ENCODE measurements around the gene SLC17A8.

The SLC17A8 gene

GRCh38 chr12:100426145-100426544 lies 69.3 kb downstream of the SLC17A8 start (continued):
- TF ChIP-seq ZNF18 (tag by site-specific recombination; IDR thresholded peaks at IDR 0.05) (no peak), ZNF521 (tag by site-specific recombination; IDR thresholded peaks at IDR 0.05) (no peak), ZNF133 (tag by site-specific recombination; IDR thresholded peaks at IDR 0.05) (no peak), ZNF561 (tag by site-specific recombination; IDR thresholded peaks at IDR 0.05; ENCODE audit: borderline replicate concordance) (no peak), ZNF791 (tag by site-specific recombination; IDR thresholded peaks at IDR 0.05) (no peak), AEBP2 (tag by site-specific recombination; IDR thresholded peaks at IDR 0.05; ENCODE audit: borderline replicate concordance) (no peak)

DNA sequence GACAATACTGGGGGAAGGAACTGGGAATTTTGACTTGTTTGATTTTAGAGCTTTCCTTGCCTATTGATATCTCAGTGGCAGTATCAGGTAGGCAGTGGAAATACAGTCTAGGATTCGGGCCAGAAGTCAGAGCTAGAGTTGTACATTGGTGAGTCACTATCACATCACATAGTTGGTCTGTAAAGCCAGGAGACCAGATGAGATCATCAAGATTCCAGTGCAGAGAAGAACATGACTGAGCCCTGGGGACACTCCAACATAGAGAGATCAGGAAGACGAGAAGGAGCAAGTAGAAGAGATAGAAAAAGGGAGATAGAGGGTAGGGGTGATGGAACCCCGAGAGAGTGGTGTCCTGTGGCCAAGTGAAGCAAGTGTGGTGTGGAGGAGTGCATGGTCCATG lies 70.2 kb downstream of the SLC17A8 start:
- Histone ChIP-seq H3K9me3 (ENCODE audit: control insufficient read depth, insufficient read depth, low read depth, low read length) (no peaks in the 10 kb centered on the region), H3K4me3 (ENCODE audit: low read depth, low read length) (no peak overlapping the region), H3K27ac (ENCODE audit: extremely low read depth, low read depth, low read length) (no peak overlapping the region), H3K36me3 (ENCODE audit: control insufficient read depth in 2 of 2, insufficient read depth in 1 of 2, low read length in 2 of 2) (no peaks in the 10 kb centered on the region), H3K4me1 (ENCODE audit: control insufficient read depth, insufficient read depth, low read length) (no peaks in the 10 kb centered on the region)
- POLR2A ChIA-PET, result no interaction called here
- CTCF ChIA-PET, result interaction anchor here (2.5 kb wide), 1 partner anchor 23 kb away, joined by 15 read pairs; no protein-coding TSS in a partner anchor
- TF ChIP-seq, protein P1, sequence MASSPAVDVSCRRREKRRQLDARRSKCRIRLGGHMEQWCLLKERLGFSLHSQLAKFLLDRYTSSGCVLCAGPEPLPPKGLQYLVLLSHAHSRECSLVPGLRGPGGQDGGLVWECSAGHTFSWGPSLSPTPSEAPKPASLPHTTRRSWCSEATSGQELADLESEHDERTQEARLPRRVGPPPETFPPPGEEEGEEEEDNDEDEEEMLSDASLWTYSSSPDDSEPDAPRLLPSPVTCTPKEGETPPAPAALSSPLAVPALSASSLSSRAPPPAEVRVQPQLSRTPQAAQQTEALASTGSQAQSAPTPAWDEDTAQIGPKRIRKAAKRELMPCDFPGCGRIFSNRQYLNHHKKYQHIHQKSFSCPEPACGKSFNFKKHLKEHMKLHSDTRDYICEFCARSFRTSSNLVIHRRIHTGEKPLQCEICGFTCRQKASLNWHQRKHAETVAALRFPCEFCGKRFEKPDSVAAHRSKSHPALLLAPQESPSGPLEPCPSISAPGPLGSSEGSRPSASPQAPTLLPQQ (tag by site-specific recombination; IDR thresholded peaks at IDR 0.05), result no peak
- TF ChIP-seq ZFP37 (tag by site-specific recombination; IDR thresholded peaks at IDR 0.05) (0 out of 2 replicates have a peak, but pooled peaks have one; percentile 50), ZNF791 (tag by site-specific recombination; IDR thresholded peaks at IDR 0.05) (no peak), ZNF112 (tag by site-specific recombination; IDR thresholded peaks at IDR 0.05) (no peak), SP7 (tag by site-specific recombination; IDR thresholded peaks at IDR 0.05) (peak; percentile 36; the same call in 1 of the 2 replicates), ZNF16 (tag by site-specific recombination; IDR thresholded peaks at IDR 0.05; ENCODE audit: low read depth) (no peak), ZBTB21 (tag by site-specific recombination; IDR thresholded peaks at IDR 0.05) (peak; percentile 61), ZNF366 (tag by site-specific recombination; conservative IDR thresholded peaks at IDR 0.05) (peak; percentile 97), ZNF600 (tag by site-specific recombination; IDR thresholded peaks at IDR 0.05) (peak; percentile 68; the same call in 1 of the 2 replicates), ZNF423 (tag by site-specific recombination; IDR thresholded peaks at IDR 0.05) (no peak), INSM2 (tag by site-specific recombination; IDR thresholded peaks at IDR 0.05) (peak; percentile 87), HOXD13 (CRISPR knock-in tag; IDR thresholded peaks at IDR 0.05; ENCODE audit: borderline replicate concordance) (no peak), ZNF645 (tag by site-specific recombination; IDR thresholded peaks at IDR 0.05) (no peak), PRDM6 (tag by site-specific recombination; IDR thresholded peaks at IDR 0.05) (no peak), ZNF521 (tag by site-specific recombination; IDR thresholded peaks at IDR 0.05) (no peak), TCF7L2 (IDR thresholded peaks at IDR 0.05; ENCODE audit: borderline replicate concordance, low read depth, low read length) (no peak), ZBTB8A (tag by site-specific recombination; IDR thresholded peaks at IDR 0.05) (no peak), ZNF341 (tag by site-specific recombination; IDR thresholded peaks at IDR 0.05; ENCODE audit: low read depth) (no peak), ZSCAN23 (tag by site-specific recombination; IDR thresholded peaks at IDR 0.05) (no peak), ZNF530 (tag by site-specific recombination; IDR thresholded peaks at IDR 0.05; ENCODE audit: low read depth) (no peak), ZNF76 (tag by site-specific recombination; IDR thresholded peaks at IDR 0.05; ENCODE audit: borderline replicate concordance, low read depth) (no peak)
- TF ChIP-seq, protein P2, sequence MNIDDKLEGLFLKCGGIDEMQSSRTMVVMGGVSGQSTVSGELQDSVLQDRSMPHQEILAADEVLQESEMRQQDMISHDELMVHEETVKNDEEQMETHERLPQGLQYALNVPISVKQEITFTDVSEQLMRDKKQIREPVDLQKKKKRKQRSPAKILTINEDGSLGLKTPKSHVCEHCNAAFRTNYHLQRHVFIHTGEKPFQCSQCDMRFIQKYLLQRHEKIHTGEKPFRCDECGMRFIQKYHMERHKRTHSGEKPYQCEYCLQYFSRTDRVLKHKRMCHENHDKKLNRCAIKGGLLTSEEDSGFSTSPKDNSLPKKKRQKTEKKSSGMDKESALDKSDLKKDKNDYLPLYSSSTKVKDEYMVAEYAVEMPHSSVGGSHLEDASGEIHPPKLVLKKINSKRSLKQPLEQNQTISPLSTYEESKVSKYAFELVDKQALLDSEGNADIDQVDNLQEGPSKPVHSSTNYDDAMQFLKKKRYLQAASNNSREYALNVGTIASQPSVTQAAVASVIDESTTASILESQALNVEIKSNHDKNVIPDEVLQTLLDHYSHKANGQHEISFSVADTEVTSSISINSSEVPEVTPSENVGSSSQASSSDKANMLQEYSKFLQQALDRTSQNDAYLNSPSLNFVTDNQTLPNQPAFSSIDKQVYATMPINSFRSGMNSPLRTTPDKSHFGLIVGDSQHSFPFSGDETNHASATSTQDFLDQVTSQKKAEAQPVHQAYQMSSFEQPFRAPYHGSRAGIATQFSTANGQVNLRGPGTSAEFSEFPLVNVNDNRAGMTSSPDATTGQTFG (tag by site-specific recombination; IDR thresholded peaks at IDR 0.05; ENCODE audit: borderline replicate concordance), result no peak
